ENCODE measurements around the gene CSF1. TPM values are rescaled to one million over a fixed set of nuclear protein-coding genes. Genes with fewer than 3 reads are reported as not detected.
A peak's percentile ranks its signal among the peaks of the same experiment; 100 is the strongest.

The CSF1 gene
- total and polyA plus RNA-seq, 2 of the 13 experiments (the other 11 are each of a cell fraction or from before 2014, with no cell fraction given): 4.6 to 13.3 TPM

DNA sequence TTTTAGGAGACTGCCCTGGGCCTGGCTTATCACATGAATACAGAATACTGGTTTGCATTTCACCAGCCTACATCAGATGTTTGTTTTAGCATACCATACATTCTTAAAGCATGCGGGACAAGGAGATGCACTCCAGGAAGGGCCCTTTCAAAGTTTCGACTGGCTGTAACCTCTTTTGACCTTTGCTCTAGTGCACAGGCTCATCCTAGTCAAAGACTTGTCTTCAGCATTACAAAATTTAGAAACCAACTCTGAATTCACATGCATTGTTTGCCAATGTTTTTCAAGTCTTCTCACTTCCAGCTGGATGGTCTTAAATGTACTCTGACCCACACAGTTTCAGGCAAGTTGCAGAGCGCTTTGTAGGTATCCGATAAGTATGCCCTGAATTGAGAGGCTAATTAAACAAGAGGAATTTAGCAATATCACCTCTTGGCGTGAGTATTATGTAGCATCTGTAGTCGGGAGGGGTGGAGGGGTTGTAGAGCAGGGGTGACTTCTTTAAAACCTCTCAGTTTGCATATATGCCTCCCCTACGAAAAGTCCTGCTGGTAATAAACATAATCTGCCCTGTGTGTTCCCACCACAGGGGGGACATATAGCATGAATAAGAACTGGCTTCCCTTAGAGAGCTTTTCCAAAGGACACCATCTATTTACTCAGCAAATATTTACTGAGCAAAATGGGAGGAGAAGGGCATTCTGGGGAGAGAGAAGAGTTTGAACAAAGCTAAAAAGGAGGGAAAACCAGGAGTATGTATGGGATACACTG is 49.5 kb downstream of the CSF1 start (continued):
- TF ChIP-seq ZBTB40 (IDR thresholded peaks at IDR 0.05) (no peak), ZBTB40 (CRISPR knock-in tag; IDR thresholded peaks at IDR 0.05) (no peak), ZNF556 (CRISPR knock-in tag; IDR thresholded peaks at IDR 0.05; ENCODE audit: borderline replicate concordance) (no peak), ZNF446 (CRISPR knock-in tag; IDR thresholded peaks at IDR 0.05) (no peak), ZNF124 (CRISPR knock-in tag; IDR thresholded peaks at IDR 0.05) (peak; percentile 90; the same call in 1 of the 2 replicates), ATF3 (CRISPR knock-in tag; IDR thresholded peaks at IDR 0.05) (0 out of 2 replicates have a peak, but pooled peaks have one; percentile 21), CENPT (CRISPR knock-in tag; IDR thresholded peaks at IDR 0.05; ENCODE audit: low read depth) (no peak), ZNF766 (CRISPR knock-in tag; IDR thresholded peaks at IDR 0.05; ENCODE audit: borderline replicate concordance) (no peak), ZMYM2 (CRISPR knock-in tag; IDR thresholded peaks at IDR 0.05) (peak; percentile 29; the same call in 1 of the 2 replicates), MBNL3 (CRISPR knock-in tag; conservative IDR thresholded peaks at IDR 0.05) (no peak), ZSCAN31 (CRISPR knock-in tag; IDR thresholded peaks at IDR 0.05; ENCODE audit: low read depth) (0 out of 2 replicates have a peak, but pooled peaks have one; percentile 43), ZNF768 (CRISPR knock-in tag; IDR thresholded peaks at IDR 0.05) (no peak), ZNF720 (CRISPR knock-in tag; IDR thresholded peaks at IDR 0.05) (no peak), FOXP1 (IDR thresholded peaks at IDR 0.05) (peak; percentile 46; the same call in 1 of the 2 replicates), FOXP1 (CRISPR knock-in tag; IDR thresholded peaks at IDR 0.05) (peak; percentile 81)
- TF ChIP-seq, protein P1, sequence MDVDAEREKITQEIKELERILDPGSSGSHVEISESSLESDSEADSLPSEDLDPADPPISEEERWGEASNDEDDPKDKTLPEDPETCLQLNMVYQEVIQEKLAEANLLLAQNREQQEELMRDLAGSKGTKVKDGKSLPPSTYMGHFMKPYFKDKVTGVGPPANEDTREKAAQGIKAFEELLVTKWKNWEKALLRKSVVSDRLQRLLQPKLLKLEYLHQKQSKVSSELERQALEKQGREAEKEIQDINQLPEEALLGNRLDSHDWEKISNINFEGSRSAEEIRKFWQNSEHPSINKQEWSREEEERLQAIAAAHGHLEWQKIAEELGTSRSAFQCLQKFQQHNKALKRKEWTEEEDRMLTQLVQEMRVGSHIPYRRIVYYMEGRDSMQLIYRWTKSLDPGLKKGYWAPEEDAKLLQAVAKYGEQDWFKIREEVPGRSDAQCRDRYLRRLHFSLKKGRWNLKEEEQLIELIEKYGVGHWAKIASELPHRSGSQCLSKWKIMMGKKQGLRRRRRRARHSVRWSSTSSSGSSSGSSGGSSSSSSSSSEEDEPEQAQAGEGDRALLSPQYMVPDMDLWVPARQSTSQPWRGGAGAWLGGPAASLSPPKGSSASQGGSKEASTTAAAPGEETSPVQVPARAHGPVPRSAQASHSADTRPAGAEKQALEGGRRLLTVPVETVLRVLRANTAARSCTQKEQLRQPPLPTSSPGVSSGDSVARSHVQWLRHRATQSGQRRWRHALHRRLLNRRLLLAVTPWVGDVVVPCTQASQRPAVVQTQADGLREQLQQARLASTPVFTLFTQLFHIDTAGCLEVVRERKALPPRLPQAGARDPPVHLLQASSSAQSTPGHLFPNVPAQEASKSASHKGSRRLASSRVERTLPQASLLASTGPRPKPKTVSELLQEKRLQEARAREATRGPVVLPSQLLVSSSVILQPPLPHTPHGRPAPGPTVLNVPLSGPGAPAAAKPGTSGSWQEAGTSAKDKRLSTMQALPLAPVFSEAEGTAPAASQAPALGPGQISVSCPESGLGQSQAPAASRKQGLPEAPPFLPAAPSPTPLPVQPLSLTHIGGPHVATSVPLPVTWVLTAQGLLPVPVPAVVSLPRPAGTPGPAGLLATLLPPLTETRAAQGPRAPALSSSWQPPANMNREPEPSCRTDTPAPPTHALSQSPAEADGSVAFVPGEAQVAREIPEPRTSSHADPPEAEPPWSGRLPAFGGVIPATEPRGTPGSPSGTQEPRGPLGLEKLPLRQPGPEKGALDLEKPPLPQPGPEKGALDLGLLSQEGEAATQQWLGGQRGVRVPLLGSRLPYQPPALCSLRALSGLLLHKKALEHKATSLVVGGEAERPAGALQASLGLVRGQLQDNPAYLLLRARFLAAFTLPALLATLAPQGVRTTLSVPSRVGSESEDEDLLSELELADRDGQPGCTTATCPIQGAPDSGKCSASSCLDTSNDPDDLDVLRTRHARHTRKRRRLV (CRISPR knock-in tag; IDR thresholded peaks at IDR 0.05): peak; percentile 57; the same call in 1 of the 2 replicates

Measured in HepG2 (cell line).